NCI-H774 (cell line): ENCODE results near the gene FBP1.
A peak's percentile ranks its signal among the peaks of the same experiment; 100 is the strongest.

ENCODE experiments used
- DNase-seq: peaks from one replicate; lab custom pipeline; 2025; lab: John Stamatoyannopoulos, UW

The FBP1 gene

DNA sequence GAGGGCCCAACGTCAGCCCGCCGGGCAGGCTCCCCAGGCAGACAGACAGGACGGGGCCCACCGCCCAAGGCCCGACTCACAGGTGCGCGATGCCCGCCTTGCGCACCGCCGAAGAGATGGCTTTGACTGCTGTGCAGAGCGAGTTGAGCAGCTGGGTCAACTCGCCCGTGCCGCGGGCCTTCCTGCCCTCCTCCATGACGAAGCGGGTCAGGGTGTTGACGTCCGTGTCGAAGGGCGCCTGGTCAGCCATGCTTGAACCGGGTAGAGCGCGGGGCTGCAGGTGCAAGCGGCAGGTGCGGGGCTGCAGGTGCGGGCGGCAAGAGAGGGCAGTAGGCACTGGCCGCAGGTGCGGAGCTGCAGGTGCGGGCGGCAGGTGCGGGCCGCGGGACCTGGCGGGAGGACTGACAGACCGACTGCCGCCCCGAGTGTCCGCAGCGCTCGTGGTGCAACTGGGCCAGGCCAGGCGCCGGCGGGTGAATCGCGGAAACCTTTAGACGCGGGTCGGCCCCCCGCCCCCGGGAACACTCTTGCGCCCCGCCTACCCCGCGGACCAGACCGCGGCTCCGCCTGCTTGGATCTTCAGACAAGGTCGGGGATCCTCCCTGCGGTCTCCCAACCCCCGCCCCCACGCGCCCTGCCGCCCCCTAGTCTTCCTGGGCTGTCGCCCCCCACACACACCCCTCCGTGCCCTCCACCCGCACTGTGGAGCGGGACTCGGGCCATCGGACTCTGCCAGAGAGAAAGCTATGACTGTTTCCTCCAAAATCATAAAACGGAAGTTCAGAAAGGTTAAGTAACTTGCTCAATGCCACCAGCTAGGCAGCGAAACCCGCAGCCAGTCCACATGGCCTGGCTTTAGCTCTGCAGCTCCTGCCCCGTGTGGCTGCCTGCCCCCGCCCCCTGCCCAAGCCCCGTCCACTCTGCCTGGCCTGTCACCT, at the start of gene FBP1:
Gene FBP1 (minus strand): TSS at position 458 of the 938 bp plus-strand sequence. CDS start 208 bp downstream, at position 250.
- peak; percentile 57 for DNase-seq

DNA sequence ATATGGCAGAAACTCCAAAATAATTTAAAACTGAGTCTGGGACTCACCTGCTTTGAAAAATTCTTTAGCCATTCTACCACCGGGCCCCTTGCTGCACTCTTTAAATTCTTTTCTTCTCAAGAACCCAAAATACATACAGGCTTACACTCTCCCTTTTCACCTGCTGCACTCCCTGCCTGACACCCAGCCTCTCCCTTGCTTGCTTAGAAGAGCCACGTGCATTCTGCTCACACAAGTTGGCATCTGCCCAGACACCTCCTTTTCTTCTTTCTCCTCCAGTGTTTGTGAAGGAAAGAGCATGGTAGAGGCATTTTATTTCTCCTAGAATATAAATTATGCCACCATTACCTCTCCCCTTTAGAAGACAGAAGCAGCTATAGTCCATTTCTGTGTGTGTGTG, 48.1 kb upstream of the FBP1 start:
- DNase-seq = no peak

DNA sequence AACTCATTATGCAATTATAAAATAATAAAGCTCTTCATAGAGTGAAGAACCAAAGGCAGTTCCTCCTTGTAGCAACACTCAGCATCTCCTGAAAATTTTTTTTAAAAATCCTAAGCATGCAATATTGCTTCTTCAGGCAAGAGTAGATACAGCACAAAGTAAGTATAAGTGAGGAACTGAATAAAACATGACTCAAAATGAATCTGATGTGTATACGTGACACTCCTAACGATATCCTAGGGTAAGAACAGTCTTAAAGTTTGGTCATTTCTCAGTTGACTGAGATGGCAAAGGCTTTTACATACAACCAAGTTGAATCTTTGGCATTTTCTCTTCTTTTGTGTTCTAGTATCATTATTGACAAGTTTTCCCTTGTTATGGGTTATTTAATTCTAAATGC, 46.0 kb upstream of the FBP1 start:
- DNase-seq = no peak

DNA sequence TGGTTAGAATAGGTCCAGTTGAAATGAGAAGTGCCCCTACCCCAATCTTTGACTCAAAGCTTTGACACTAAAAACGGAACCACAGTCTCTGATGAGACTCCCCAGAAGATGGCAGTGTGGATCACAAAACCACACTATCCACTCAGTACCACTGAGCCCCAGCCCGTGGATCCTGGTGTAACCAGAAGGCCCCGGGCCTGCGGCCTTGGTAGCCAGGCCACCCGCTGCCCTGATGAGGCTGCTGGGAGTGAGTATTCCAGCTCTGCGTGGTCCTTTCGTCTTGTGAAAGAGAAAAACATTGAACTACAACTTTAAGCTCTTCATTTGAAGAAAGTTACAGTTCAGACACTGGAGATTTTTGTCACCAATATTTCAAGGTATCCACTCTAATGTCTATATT, 42.2 kb upstream of the FBP1 start:
- DNase-seq = peak; percentile 59

DNA sequence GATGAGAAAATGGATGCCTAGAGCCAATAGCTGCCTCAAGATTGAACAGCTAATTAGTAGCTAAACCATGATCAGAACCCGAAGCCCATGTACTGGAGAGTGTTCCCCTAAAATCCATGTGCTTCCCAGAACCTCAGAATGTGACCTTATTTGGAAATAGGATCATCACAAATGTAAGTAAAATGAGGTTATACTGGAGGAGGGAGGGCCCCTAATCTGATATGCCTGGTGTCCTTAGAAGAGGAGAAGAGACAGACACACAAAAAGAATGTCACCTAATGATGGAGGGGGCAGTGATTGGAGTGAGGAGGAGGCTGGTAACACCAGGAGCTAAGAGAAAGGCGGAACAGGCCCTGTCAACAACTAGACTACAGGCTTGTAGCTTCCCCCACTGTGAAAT, 41.3 kb upstream of the FBP1 start:
- DNase-seq = no peak

DNA sequence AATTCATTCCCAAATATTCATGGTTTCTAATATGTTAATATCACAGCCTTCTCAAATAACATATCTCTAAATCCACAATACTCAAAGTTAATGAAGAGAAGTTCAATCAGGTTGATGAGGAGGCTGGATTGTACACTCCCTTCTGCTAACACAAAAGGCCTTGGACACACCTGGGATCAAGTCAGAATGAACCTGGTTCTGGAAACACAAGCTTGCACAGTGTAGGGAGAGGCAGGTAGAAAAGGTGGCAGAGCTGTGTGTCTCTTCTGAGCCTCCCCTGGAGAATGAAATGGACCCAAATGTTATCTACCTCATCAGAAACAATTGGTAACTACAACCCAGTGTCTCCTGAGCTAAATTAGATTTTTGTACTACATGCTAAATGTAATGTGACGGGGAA, 40.7 kb upstream of the FBP1 start:
- no peak for DNase-seq

DNA sequence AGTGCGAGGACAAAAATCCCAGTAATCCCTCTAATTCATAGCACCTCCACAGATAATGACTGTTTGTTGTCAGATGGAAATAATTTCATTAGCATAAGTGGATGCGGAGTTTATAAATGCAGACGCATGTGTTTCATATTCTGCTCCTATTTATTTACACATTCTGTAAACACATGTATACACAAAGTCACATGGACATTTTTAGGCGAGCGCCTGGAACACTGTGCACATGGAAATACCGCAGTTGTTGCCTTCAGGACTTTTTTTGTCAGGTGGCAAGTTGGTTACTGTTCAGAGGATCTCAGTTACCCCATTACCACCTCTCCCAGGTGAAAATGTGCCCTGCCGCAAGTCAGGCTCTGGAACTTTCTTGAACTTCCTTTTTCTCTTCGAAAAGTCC, 40.3 kb upstream of the FBP1 start:
- DNase-seq = no peak

DNA sequence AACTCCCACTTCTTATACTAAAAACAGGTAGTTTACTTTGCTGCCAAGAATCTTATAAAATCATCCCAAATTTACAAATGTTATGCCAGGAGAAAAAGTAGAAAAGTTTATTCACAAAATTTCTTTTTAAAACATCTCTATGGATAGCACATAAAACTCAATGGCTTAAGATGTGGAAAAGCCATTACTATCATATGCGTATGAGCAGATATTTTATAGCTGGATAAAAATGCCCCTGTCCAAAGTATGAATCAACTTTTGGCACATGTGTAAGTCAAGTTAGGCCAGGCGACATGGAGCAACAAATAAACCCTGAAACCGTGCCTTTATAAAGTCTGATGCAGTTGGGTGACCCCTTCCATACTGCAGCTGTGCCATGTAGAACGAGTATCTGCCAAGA, 38.6 kb upstream of the FBP1 start:
- DNase-seq = no peak

DNA sequence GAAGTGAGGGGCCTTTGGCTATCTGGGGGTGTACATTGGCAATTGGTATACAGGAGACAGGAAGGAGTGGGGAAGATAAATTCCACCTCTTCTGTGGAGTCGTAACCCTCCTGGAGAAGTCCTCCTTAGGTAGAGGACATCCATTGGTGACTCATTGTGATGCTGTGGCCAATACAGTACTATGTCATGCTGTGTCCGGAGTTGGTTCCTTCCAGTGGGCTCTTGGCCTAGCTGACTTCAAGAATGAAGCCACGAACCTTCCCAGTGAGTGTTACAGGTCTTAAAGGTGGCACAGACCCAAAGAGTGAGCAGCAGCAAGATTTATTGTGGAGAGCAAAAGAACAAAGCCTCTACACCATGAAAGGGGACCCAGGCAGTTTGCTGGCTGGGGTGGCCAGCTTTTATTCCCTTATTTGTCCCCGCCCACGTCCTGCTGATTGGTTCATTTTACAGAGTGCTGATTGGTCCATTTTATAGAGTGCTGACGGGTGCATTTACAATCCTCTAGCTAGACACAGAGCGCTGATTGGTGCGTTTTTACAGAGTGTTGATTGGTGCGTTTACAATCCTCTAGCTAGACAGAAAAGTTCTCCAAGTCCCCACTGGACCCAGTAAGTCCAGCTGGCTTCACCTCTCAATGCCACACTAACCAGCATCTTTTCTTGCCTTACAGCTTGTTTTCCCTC, 37.3 kb upstream of the FBP1 start:
- DNase-seq = no peak

DNA sequence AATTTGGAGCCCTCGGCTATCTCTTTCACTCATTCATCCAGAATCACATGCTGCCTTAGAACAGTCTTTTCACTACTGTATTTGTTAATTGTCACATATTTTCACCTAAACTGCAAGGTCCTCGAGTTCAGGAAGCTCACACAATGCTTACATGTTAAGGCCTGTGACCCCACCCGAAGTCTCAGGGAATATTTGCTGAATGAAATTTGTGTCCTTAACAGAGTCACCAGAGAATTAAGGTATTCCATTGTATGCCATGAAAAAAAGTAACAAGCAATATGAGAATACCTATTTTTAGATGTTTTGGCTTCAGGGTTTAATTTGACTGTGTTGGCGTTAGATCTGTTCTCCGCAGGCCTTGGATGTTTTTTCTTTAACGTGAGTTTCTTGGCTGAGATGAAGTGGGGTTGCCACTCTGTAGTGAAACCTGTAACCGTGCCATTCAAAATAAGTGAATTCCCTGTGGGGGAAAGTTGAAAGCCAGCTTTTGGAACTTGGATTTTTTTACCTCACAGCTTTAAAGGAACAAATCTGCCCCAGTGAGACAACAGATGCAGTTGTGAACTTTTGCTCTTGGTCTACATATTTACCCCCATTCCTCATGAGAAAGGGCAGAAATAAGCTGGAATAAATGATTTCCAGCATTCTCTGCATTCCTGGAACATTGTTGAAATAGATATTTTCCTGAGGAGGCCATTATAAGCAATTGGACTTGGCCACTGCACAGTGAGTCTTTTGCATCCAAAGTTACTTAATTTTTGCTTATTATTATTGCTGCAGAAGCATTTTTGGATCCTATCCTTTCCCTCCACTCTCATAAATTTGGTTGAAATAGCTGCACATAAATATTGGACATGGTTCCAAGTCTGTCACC, 35.9 kb upstream of the FBP1 start:
- no peak for DNase-seq

DNA sequence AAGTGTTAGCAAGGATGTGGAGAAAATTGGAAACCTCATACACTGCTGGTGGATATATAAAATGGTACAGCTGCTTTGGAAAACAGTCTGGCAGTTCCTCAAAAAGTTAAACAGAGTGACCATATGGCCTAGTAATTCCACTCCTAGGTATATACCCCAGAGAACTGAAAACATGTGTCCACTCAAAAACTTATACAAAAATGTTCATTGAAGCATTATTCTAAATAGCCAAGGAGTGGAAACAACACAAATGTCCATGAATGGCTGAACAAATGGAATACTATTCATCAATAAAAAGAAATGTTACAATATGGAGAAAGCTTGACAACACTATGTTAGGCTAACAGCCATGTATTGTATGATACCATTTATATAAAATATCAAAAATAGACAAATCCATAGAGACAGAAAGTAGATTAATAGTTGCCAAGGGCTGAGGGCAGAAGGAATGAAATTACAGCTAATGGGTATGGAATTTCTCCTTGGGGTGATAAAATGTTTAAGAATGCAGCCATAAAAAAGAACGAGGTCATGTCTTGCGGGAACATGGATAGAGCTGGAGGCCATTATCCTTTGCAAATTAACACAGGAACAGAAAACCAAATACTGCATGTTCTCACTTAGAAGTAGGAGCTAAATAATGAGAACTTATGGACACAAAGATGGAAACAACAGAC, 33.6 kb upstream of the FBP1 start:
- no peak for DNase-seq

DNA sequence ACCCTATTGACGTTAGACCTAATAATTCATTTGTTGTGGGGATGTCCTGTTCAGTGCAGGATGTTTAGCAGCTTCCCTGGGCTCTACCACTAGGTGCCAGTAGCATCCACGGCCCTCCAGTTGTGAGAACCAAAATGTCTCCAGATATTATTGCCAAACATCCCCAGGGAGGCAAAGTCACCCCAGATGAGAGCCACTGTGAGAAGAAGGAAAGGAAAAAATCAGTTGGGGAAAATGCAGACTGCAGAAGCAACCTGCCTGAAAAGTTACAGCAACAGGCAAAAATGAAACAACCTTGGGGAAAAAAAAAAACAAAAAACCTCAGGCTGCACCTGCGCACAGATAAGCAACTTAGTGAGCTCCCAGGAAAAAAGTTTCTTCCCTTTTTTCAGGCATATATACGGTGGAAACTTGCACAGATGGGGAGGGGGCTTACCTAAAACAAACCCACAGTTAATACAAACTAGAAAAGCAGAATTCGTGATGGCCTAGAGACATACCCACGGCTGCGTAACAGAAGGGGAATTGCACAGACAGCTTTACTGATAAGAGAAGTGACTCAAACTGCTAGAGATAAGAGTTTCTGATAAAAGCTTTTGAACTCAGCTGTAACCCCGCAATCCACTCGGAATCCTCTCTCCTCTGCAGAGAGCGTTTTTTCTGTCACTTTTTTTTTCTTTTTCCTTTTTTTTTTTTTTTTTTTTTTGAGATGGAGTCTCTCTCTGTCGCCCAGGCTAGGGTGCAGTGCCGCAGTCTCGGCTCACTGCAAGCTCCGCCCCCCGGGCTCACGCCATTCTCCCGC, 29.8 kb upstream of the FBP1 start:
- peak; percentile 66 for DNase-seq

DNA sequence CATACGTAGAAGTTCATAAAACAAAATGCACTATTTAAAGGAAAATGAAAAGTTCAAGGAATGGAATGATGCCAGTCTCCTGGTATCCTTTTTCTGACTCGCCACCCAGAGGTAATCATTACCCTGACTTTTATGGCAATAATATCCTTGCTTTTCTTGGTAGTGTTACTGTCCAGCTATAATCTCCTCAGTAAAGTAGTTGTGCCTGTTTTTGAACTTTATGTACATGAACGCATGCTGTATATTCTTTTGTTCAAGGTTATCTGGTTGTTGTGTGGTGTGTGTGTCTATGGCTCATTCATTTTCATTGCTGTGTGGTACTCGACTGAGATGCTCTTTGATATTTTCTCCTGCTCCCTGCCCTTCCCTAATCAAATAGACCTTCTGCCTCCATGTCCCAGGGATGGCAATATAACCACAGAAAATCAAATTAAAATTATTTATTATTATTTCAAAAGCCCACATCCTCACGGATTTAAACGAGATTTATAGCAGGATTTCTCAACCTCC, 29.2 kb upstream of the FBP1 start:
- DNase-seq = no peak

DNA sequence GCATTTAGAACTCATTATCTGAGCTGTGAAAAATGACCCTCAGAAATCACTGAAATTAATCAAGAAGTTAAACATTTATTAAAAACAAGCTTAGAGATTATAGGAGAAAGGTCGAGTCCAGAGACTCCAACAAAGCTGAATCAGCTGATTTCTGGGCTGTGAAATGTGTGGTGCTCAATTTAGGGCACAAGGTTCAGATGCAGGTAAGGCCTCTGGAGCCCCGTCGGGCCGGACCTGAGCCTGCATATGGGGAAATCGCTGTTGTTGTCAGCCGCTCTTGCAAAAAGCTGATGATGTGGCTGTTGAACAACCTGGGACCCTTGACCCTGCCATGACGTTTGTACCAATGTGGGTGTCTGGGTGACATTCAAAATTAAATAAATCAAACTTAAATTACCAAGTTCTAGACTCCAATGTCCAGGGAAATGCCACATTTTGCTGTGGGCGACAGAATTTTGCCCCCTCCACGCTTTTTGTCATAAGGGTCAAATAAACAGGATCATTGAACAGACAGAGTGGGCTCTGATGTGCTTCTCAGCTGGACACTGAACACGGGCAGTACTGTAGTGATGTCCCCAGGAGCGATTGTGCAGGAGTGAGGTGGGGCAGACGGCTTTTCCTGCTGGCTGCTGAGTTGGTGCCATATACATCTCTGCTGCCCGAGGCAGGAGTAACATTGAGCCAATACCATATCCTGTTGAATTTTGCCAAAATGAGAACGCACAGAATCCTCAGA, 27.2 kb upstream of the FBP1 start:
- no peak for DNase-seq

DNA sequence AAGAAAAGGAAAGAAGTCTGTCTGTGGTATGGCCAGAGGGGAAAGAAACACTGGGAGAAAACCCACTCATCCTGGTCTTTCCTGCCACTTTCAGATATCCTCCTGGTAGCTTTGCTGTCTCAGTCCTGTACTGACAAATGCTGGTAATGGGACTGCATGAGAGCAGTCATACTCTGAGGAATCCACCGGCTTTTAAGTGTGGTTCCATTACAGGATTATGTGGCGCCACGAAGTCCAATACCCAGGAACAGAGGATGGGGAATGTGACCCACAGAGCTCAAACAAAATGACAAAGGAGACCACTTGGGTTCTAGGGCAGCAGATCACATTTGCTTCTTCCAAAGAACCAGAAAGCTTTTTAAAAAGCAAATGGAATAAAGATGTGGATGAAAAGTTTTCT, 26.3 kb upstream of the FBP1 start:
- DNase-seq = no peak

DNA sequence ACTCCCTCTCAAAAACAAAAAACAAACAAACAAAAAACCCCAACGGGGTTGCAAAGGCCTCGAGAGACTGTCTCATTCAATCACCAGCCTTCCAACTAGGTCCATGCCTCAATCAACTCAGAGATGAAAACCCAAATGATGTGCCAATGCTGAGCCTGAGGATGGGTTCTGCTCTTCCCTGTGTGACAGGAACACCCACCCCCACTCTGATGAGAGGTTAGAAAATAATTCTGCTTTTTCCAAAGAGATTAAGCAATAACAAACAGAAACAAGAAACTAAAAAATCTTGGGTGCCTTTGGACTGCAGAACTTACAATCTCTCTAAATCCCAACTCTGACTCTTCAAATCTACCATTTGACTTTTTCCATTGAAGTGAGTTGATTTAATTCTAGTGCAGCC, 25.5 kb upstream of the FBP1 start:
- no peak for DNase-seq

DNA sequence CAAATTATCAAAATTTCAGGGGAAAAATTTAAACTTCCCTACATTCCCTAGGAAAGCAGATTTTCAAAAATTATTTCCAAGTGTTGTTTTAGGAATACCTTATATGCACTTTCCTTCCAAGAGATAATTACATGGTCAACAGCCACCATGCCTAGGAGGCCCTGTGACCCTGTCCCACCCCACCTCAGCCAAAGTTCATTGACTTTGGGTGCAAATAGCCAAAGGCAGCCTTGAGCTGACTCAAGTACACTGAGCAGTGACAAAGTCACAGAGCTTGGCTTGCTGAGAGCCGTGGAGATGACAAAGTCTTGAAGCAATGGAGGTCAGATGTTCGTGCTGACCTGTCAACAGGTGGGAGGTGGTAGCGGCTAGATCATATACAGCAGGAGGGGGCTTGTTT, 24.3 kb upstream of the FBP1 start:
- DNase-seq = no peak

DNA sequence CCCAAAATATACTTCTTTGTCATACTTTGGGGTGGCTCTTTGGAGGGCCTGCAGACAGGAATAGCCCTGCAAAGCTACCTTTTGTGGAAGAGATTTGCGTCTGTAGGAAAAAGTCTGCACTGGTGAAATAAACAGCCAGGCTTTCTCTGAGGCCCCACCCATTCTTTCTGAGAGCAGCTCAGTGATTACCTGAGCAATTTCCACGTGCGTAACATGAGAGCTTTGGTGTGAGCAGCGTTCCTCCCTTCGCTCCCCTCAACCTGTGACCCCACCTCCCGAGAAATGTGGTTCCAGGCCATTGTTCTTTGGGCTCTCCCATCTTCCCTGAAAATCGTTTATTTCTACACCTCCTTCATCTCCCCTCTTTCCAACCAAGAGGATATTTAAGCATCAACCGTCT, 23.8 kb upstream of the FBP1 start:
- no peak for DNase-seq

DNA sequence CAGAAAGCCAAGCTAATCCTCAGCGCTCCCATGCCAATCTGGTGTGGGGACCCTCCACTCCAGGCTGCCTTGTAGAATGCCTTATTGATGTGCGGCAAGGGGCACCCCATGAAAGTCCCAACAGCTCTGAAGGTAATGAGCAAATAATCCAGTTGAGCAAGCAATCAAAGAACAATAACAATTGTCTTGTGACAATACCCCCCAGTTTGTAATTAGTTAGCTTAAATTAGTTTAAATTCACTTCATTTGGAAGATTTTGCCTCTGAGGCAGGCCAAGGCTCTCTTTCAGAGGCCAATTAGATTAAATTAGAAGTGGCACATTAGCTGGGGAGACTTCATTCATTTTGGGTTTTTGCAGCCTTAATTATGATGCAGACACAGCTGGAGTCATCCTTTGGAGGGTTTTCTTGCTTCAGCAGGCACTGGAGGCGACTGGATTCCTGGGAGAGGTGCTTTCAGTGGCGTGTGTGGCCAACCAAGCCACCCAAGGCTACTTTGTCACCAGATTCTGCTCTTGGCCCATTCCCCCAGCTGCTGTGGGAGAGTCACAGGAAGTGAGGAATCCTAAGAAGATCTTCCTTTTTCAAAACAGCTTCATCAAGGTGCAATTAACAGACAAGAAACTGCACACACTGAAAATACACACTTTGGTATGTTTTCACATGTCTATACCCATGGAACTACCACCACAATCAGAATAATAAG, 17.9 kb upstream of the FBP1 start:
- DNase-seq = no peak
